ENCODE measurements around the gene CHPF2. TPM values are rescaled to one million over a fixed set of nuclear protein-coding genes. Genes with fewer than 3 reads are reported as not detected.
A peak's percentile ranks its signal among the peaks of the same experiment; 100 is the strongest.

Gene CHPF2
- total RNA-seq, 1 experiment from 2014 or later, result 19.5 TPM

- CTCF ChIA-PET, result interaction anchor here (1.0 to 1.7 kb wide), 6 partner anchors 12 to 60 kb away, joined by 3 to 12 read pairs (median 4); partner anchors contain the start of genes ABCF2 and CHPF2
- intact Hi-C loops (cut with micrococcal nuclease), result loop anchor here (1.0 to 10.0 kb wide), 2 partner anchors 58 to 120 kb away; no protein-coding TSS in a partner anchor
- no peak overlapping the region for H3K4me3 ChIP-seq (replicated peaks in 1 of 2; ENCODE audit: low read depth in 1 of 2, low read length in 2 of 2)
- no peak overlapping the region; the same call in 1 of the 2 replicates for H3K27ac ChIP-seq (ENCODE audit: low read depth, low read length)
- no peak overlapping the region for H3K9ac ChIP-seq (ENCODE audit: low read length)
- no peaks in the 10 kb centered on the region for H3K9me3 ChIP-seq (ENCODE audit: control insufficient read depth in 1 of 2, insufficient read depth in 1 of 2, low read depth in 1 of 2, low read length in 2 of 2)
- peaks cover 4 to 5% of the 10 kb centered on the region in 2 experiments; a peak in 1 of 4 replicates for H3K36me3 ChIP-seq (ENCODE audit: control insufficient read depth in 1 of 2, insufficient read depth in 2 of 2, low read length in 2 of 2)
- no peaks in the 10 kb centered on the region for H3K79me2 ChIP-seq (ENCODE audit: insufficient read depth, low read length)
- H4K20me1 ChIP-seq (ENCODE audit: insufficient read depth), result no peaks in the 10 kb centered on the region
- ATAC-seq, result no peak
- BruUV-seq (replicated peaks), result no TSS peak
- RAD21 ChIA-PET (ENCODE audit: low non-redundant PET in 1 of 2, low total read pairs in 2 of 2, uncharacterized antibody in 2 of 2, unreplicated experiment in 2 of 2), result no interaction called here
- H3K4me1 ChIP-seq (ENCODE audit: control insufficient read depth in 1 of 2, insufficient read depth in 2 of 2, low read length in 2 of 2), result peaks cover 27 to 53% of the 10 kb centered on the region in 2 experiments
- POLR2A ChIA-PET, result interaction anchor here (1.0 kb wide), 1 partner anchor 18 kb away, joined by 5 read pairs; the partner anchor contains the start of gene ABCF2
- H3K27me3 ChIP-seq (ENCODE audit: insufficient read depth, low read length), result no peaks in the 10 kb centered on the region
- H3K4me2 ChIP-seq (ENCODE audit: low read length), result peak overlapping the region; percentile 45
- no peak overlapping the region for H2AFZ ChIP-seq (ENCODE audit: low read depth, low read length, poor library complexity, severe bottlenecking)
- no peaks in the 10 kb centered on the region for H3K9me2 ChIP-seq (ENCODE audit: insufficient read depth)
- no peak for DNase-seq (ENCODE audit: low read depth, low spot score)
- no peak for TF ChIP-seq ZBTB33 (IDR thresholded peaks at IDR 0.05; ENCODE audit: extremely low read depth, insufficient replicate concordance, low read length)
- 0 out of 6 replicates have a peak, but pooled peaks of 1 of the 3 experiments have one; percentile 5 for TF ChIP-seq CTCF (IDR thresholded peaks at IDR 0.05 in 2 of 3, conservative IDR thresholded peaks at IDR 0.05 in 1 of 3; ENCODE audit: borderline replicate concordance in 1 of 3, insufficient read depth in 1 of 3, low read depth in 2 of 3, low read length in 2 of 3)
Measured at GRCh38 chr7:151244841-151245346, 12.6 kb downstream of the CHPF2 start.

All from HCT116 (cell line).